ENCODE results near the gene ZAP70.

Gene ZAP70

GRCh38 chr2:97755491-97755890, 42.1 kb downstream of the ZAP70 start:
- no peak for DNase-seq

- DNase-seq: no peak
Measured at GRCh38 chr2:97757062-97757461, 43.7 kb downstream of the ZAP70 start.

- no peak for DNase-seq
Measured at GRCh38 chr2:97758131-97758705, 44.8 kb downstream of the ZAP70 start.

GRCh38 chr2:97759727-97760407, 46.5 kb downstream of the ZAP70 start:
- DNase-seq: no peak

- DNase-seq: no peak
Measured at GRCh38 chr2:97760480-97761049, 47.2 kb downstream of the ZAP70 start.

- no peak for DNase-seq
Measured at GRCh38 chr2:97761192-97761591, 47.8 kb downstream of the ZAP70 start.

GRCh38 chr2:97763176-97763845, 49.9 kb downstream of the ZAP70 start:
- no peak for DNase-seq

GRCh38 chr2:97764559-97765263, 51.3 kb downstream of the ZAP70 start:
- no peak for DNase-seq

GRCh38 chr2:97765933-97766332, 52.6 kb downstream of the ZAP70 start:
- DNase-seq: no peak

- DNase-seq: no peak
Measured at GRCh38 chr2:97766567-97766966, 53.2 kb downstream of the ZAP70 start.

GRCh38 chr2:97769308-97769707, 55.9 kb downstream of the ZAP70 start:
- DNase-seq: no peak

- DNase-seq: no peak
Measured at GRCh38 chr2:97769711-97770110, 56.3 kb downstream of the ZAP70 start.

- DNase-seq: no peak
Measured at GRCh38 chr2:97770445-97770844, 57.1 kb downstream of the ZAP70 start.

GRCh38 chr2:97774425-97774824, 61.0 kb downstream of the ZAP70 start:
- no peak for DNase-seq

- DNase-seq: no peak
Measured at GRCh38 chr2:97775074-97775473, 61.7 kb downstream of the ZAP70 start.

GRCh38 chr2:97779141-97779540, 65.8 kb downstream of the ZAP70 start:
- no peak for DNase-seq

GRCh38 chr2:97781981-97782380, 68.6 kb downstream of the ZAP70 start:
- no peak for DNase-seq

GRCh38 chr2:97784953-97785352, 71.6 kb downstream of the ZAP70 start:
- DNase-seq: no peak

GRCh38 chr2:97785818-97786217, 72.4 kb downstream of the ZAP70 start:
- DNase-seq: no peak

- no peak for DNase-seq
Measured at GRCh38 chr2:97788986-97789644, 75.7 kb downstream of the ZAP70 start.

Measured in NCI-H510A (cell line).